ENCODE measurements around the gene GBE1.

DNA sequence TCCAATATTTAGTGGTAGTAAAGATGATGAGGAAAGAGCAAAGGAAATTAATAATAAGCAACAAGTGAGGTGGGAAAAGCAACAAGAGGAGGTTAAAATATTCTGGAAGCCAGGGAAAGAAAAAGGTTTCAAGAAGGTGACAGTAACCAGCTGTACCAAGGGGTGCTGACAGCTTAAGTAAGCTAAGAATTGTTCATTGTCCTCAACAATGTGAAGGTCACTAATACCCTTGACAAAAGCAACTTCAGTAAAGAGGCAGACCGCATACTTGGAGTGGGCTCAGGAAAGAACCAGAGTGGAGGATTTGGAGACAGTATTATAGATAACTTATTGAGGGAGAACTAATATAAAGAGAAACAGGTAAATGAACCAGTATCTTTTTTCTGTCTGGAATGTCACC, 116.2 kb downstream of the GBE1 start:
- TF ChIP-seq POLR2A (IDR thresholded peaks at IDR 0.05; ENCODE audit: low read depth, low read length) (no peak), POLR2AphosphoS5 (IDR thresholded peaks at IDR 0.05; ENCODE audit: low read depth, low read length) (no peak), PAX5 (IDR thresholded peaks at IDR 0.05; ENCODE audit: insufficient read depth, low read length, severe bottlenecking) (no peak), POU2F2 (IDR thresholded peaks at IDR 0.05; ENCODE audit: low read depth, low read length) (no peak)

Data from GM12891 (cell line).